GM19193 (cell line): ENCODE results near the gene PLXDC1.

Experiments used
- POLR2A ChIP-seq: IDR thresholded peaks from 4 replicates; pipeline ENCODE4 v1.6.1; 2011; ENCODE audit not compliant: insufficient read depth, insufficient read length; ENCODE audit errors: extremely low read depth

The PLXDC1 gene

DNA sequence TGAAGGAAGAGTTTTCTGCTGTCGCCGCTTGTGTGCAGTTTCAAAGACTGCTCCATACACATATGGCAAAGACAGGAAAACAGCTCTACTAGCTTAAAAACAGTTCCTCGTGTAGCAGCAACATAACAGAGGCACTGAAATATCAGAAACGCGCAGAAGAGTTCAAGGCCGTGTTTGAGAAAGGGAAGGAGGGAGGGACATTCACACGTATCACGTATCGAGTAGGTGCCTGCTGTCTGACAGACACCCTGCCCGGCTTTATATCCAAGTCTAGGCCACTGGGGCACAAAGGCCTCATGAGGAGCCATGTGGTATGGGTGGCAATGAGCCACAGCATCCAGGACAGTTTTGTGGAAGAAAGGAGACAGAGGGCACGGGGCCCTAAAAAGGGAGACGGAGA, 50.3 kb downstream of the PLXDC1 start:
- no peak for TF ChIP-seq POLR2A

DNA sequence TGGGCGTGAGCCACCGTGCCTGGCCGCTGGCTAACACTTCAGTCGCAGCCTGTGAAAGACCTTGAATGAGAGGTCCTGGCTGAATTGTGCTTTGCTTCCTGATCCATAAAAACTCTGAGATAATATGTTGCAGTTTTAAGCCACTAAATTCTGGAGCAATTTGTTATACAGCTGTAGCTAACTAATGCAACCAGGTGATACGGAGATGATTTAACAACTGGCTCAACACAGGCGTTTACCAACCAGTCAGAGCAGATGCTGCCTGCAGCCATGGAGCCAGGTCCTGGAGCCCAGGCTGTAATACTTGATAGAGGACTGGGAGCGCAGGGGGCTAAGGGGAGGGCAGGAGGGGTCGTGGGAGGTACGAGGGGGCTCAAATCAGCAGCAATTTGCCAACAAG, 50.9 kb downstream of the PLXDC1 start:
- no peak for TF ChIP-seq POLR2A

- no peak for TF ChIP-seq POLR2A
Measured at GRCh38 chr17:39099663-39100286, 51.7 kb downstream of the PLXDC1 start.

GRCh38 chr17:39098588-39098987, 52.8 kb downstream of the PLXDC1 start:
- no peak for TF ChIP-seq POLR2A

DNA sequence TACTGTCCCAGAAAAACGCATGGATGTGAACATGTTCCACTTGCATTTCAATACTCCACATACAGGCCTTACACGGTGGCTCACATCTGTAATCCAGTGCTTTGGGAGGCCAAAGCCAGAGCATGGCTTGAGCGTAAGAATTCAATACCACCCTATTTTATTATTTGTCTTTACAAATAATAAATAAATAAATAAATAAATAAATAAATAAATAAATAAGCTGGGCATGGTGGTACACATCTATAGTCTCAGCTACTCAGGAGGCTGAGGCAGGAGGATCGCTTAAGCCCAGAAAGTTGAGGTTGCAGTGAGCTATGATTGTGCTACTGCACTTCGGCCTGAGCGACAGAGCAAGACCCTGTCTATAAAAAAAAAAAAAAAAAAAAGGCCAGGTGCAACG, 53.9 kb downstream of the PLXDC1 start:
- TF ChIP-seq POLR2A, result no peak

GRCh38 chr17:39097150-39097519, 54.3 kb downstream of the PLXDC1 start:
- TF ChIP-seq POLR2A, result no peak

DNA sequence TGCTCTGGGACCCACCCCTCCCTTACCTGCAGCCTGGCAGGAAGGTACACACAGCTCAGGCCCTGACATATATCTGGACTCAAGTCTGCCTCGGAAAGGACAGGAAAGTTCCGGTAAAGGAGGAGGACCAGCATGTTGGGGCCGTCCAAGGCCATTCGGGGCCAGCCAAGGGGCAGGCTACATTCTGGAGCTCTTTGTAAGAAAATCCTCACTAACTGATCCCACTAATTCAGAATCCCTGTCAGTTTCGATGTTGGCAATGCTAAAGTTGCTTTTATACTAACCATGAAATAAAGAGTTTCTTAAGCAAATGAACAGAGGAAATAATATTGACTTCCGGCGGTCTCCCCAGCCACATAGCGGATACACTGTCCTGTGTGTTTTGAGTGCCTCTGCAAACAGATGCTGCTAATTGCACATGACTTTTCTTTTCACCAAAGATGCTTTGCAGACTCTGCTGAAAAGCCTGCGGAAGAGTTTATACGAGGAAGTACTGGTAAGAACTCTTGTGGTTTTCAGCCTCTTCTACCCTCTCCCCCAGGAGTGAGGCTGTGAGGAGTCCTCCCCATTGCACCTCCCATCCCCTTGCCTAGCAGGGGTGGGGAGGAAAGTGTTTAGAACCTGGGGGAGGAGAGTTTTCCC, 54.8 kb downstream of the PLXDC1 start:
- no peak for TF ChIP-seq POLR2A

GRCh38 chr17:39095309-39095686, 56.1 kb downstream of the PLXDC1 start:
- TF ChIP-seq POLR2A, result no peak

DNA sequence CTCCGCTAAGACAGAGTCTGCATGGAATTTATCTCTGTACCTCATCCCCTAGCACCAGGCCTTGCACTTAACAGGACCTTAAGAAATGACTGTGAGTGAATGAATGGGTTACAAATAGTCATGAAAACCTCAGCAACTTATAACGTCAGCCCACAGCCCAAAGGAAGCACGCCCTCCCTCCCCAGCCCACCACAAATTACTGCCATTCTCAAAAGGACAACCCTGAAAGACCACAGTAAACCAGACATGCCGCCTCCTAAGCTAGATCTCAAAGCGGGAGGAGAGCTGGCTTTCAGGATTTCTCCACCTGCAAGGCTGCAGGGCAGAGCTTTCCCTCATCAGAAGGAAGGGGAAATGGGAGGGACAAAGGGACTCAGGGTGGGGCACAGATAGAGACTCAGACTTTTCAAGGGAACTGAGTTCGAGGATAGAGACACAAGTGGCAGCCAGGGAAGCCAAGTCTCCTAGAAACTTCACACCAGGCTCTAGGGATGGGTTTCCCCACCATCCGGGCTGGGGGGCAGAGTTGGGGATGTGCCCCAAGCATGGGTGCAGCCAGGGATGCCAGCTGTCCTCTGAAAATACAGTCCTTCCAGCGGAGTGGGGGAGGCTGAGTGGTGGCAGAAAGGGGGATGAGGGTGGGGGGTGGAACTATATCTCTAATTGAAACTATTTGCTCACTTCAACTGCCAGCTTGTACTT, 56.7 kb downstream of the PLXDC1 start:
- TF ChIP-seq POLR2A, result no peak

DNA sequence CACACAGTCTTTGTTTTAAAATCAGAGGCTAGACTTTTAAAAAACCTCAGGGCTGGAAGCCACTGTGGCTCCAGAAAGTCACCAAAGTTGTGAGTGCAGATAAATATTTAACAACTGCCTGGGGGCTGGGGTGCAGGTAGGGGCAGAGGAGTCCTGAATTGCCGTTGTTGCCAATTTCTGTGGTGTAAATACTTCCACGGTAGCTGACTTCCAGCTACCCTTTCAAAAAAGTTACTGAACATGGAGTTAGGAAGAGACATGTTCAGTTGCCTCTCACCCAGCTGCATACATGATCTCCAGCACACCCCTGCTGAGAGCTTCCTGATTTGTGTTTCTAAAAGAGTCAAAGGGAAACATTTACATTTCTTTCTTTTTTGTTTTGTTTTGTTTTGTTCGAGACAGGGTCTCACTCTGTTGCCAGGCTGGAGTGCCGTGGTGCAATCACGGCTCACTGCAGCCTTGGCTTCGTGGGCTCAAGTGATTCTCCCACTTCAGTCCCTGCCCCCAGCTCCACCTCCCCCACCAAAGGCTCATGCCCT, 58.7 kb downstream of the PLXDC1 start:
- TF ChIP-seq POLR2A, result no peak

DNA sequence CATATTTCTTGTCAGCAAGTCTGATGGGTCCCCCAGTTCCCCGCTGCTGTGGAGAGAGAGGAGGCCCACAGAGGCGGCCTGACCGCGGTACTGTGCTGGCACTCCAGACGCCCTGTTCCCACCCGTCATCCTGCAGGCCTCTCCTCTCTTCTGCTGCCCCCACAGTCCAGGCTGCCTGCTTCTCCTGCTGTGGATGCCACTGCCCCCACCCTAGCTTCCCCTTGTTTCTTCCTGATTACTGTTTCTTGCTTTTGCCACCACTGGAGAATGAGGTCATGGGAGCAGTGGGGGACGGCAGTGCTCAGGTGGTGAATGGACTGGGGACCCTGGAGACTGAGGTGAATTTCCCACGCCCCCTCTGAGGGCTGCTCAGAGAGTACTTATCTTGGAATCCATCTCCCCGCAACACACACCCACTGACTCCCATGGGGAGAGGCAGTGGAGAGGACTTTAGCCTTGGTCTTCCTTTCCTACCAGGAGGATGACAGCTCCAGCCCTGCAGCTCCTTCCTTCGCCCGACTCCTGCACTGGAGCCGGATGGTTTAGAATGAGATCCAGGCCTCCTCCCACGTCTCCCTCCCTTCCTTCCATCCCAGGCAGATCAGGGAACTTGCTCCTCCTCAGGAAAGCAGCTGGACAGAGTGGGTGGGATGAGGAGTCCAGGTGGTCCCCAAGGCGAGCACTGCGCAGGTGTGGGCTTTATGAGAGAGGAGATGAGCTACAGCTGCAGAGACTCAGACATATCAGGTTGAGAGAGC, 60.4 kb downstream of the PLXDC1 start:
- no peak for TF ChIP-seq POLR2A

DNA sequence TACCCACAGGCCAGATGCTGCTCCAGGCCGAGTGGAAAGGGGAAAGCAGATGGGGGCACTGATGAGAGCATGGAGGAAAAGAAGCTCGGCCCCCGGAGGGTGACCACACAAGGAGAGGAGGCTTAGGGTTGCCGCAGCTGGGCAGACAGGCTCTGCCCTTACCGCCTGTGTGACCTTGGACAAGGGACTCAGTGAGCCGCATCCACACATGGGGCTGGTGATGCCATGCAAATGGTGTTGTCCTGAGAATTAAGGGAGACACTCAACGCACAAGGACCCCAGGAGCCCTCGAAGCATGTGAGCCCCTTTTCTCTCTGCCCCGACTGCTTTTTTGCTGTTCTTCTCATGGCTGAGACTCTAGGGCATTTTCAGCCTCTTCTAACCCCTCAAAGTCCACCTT, 61.0 kb downstream of the PLXDC1 start:
- no peak for TF ChIP-seq POLR2A

DNA sequence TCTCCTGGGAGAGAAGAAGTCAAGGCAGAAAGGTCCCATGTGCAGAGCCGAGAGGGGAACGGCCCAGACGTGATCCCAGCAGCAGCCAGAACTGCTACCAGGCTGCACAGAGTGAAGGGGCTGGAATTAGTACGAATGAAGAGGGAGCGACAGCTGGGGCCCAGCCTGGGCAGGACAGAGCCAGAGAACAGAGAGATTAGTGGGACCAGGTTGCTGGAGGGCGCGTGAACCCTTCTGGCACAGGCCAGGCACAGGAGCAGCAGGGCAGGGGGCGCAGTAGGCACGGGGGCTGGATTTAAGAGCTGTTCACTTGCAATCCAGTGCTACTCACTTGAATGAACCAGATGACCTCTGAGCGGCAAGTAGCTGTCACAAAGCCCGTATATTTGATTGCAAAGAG, 66.9 kb downstream of the PLXDC1 start:
- TF ChIP-seq POLR2A, result no peak

GRCh38 chr17:39083270-39083669, 68.2 kb downstream of the PLXDC1 start:
- no peak for TF ChIP-seq POLR2A

- no peak for TF ChIP-seq POLR2A
Measured at GRCh38 chr17:39082482-39082881, 69.0 kb downstream of the PLXDC1 start.

- TF ChIP-seq POLR2A, result no peak
Measured at GRCh38 chr17:39081851-39082250, 69.6 kb downstream of the PLXDC1 start.

GRCh38 chr17:39080421-39081078, 70.9 kb downstream of the PLXDC1 start:
- TF ChIP-seq POLR2A, result no peak
